ENCODE measurements around the gene CCNA2.

- TF ChIP-seq CTCF (IDR thresholded peaks at IDR 0.05; ENCODE audit: low read depth, low read length), result no peak
- no peak for TF ChIP-seq EZH2phosphoT487 (IDR thresholded peaks at IDR 0.05; ENCODE audit: low read depth)
Measured at GRCh38 chr4:121777625-121778024, 46.1 kb downstream of the CCNA2 start.

Measured in OCI-LY3 (cell line).